Stimulated activated CD4-positive, alpha-beta T cell treated with anti-CD3 and anti-CD28 coated beads, Interleukin-4, amount 100 ng/mL, for 24 hours (primary cell): ENCODE results near the gene RIMS4.

ENCODE experiments used
- DNase-seq: peaks from one replicate; pipeline ENCODE4 v3.0.0-alpha.2; 2020

The RIMS4 gene

GRCh38 chr20:44715499-44716308, 94.6 kb downstream of the RIMS4 start:
- DNase-seq: no peak

GRCh38 chr20:44714701-44715498, 95.4 kb downstream of the RIMS4 start, which contains the start of gene CCN5:
Gene CCN5, plus strand, starts transcription at chr20:44715369. Its CDS starts 22 bp downstream, at chr20:44715391.
- DNase-seq: no peak

GRCh38 chr20:44714102-44714700, 96.1 kb downstream of the RIMS4 start:
- DNase-seq: no peak

GRCh38 chr20:44711237-44711636, 99.1 kb downstream of the RIMS4 start:
- DNase-seq: no peak

GRCh38 chr20:44709797-44710196, 100.5 kb downstream of the RIMS4 start:
- DNase-seq: no peak

GRCh38 chr20:44709380-44709779, 101.0 kb downstream of the RIMS4 start:
- DNase-seq: no peak

GRCh38 chr20:44707018-44707579, 103.2 kb downstream of the RIMS4 start:
- DNase-seq: no peak

GRCh38 chr20:44706301-44707017, 103.9 kb downstream of the RIMS4 start:
- DNase-seq: no peak

GRCh38 chr20:44705364-44706094, 104.8 kb downstream of the RIMS4 start:
- DNase-seq: no peak

- DNase-seq: no peak
Measured at GRCh38 chr20:44704551-44704971, 105.8 kb downstream of the RIMS4 start.

GRCh38 chr20:44703956-44704488, 106.3 kb downstream of the RIMS4 start:
- DNase-seq: no peak

- DNase-seq: no peak
Measured at GRCh38 chr20:44703183-44703925, 107.0 kb downstream of the RIMS4 start.

- DNase-seq: no peak
Measured at GRCh38 chr20:44702776-44703175, 107.6 kb downstream of the RIMS4 start.

- DNase-seq: no peak
Measured at GRCh38 chr20:44701858-44702256, 108.5 kb downstream of the RIMS4 start.
